ENCODE data around the gene SPACDR.

SPACDR gene

DNA sequence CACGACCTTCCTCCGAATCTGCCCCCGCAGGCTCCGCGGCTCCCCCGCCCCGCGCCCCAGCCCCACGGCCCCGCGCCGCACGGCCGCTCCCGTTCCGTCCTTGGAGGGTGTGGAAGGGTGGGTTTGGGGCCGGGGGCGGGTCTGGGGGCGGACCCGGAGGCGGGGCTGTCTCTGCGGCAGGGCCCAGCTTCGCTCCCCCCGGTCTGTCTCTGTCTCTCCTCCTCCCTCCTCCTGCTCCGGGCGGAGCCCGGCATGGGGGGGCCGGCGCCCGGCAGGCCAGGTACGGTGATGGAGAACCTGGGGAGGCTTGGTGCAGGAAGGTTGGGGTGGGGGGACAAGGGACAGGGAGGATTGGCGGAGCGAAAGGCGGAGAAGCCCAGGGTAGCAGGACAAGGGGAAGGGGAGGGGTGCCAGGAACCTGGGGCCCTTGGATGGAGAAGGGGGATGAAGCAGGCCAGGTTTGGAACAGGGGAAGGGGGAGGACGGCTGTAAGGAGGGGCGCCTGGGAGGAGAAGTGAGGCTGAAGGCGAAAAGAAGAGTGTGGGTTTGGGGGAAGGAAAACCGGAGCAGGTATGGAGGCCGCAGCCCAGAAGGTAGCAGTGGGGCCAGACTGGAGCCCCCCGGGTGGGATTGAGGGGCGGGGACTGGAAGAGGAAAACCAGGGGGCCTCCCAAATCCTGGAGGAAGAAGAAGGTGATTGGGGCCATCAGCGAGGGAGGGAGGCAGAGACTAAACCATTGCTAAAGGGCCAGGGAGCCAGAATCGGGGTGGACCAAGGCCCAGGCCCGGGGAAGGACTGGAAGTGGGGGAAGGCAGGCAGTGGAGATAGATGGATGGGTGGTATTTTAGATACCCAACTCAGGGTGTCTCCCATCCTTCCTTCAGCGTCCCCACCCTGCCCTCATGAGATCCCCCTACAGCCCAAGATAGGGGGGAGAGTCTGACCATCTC is 19.9 kb upstream of the SPACDR start, which contains the start of gene NYAP1:
TSS of gene NYAP1 (plus strand) at position 206 of the 951 bp plus-strand sequence. CDS start 1,385 bp downstream, outside the sequence.
- Histone ChIP-seq H3K27ac (ENCODE audit: low read depth, low read length) (no peak within 1 kb of the TSS), H3K9ac (ENCODE audit: low read length) (peak within 1 kb of the TSS; percentile 38), H3K4me1 (ENCODE audit: control insufficient read depth, insufficient read depth, low read length) (peaks cover 29% of the 10 kb centered on the region)

DNA sequence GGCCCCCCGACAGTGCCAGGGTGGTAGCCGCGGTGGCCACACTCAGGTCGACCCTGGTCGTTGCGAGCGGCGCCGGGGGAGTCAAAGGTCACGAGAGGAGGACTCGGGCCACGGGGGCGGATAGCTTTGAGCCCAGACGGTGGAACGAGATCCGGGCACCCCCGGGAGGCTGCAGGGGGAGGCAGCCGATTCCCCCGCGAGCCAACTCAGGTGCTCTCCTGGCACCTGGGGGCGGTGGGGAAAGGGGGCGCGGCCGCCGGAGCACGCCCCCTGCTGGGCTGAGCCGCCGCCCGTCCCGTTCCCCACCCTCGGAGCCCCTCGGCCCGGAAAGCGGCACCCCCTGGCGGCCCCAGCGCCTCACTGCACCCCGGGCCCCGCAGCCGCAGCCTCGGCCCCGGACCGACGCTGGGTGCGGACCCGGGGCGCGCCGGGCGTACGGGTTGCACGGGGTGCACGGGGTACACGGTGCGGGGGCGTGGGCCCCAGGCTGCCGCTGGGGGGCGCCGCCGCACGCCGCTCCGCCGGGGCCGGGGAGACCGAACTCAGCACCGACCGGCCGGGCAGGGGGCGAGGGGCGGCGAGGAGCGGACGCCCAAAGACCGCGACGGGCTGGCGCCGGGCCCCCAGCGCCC is 19.1 kb upstream of the SPACDR start:
- Histone ChIP-seq H3K27ac (ENCODE audit: low read depth, low read length) (no peak overlapping the region), H3K4me1 (ENCODE audit: control insufficient read depth, insufficient read depth, low read length) (peaks cover 29% of the 10 kb centered on the region), H3K4me3 (ENCODE audit: low read depth, low read length) (peak overlapping the region; percentile 90), H3K9ac (ENCODE audit: low read length) (peak overlapping the region; percentile 29), H3K9me3 (ENCODE audit: control insufficient read depth, insufficient read depth, low read depth, low read length) (no peaks in the 10 kb centered on the region), H3K36me3 (ENCODE audit: control insufficient read depth, insufficient read depth, low read length) (no peaks in the 10 kb centered on the region), H3K27me3 (ENCODE audit: control insufficient read depth, insufficient read depth, low read length) (no peaks in the 10 kb centered on the region; the same call in 1 of the 2 replicates)

More for the DNA sequence above, 19.9 kb upstream of the SPACDR start, which contains the start of gene NYAP1:
- Histone ChIP-seq H3K9me3 (ENCODE audit: control insufficient read depth, insufficient read depth, low read depth, low read length) (no peaks in the 10 kb centered on the region), H3K27me3 (ENCODE audit: control insufficient read depth, insufficient read depth, low read length) (no peaks in the 10 kb centered on the region; the same call in 1 of the 2 replicates), H3K36me3 (ENCODE audit: control insufficient read depth, insufficient read depth, low read length) (0 out of 2 replicates have a peak, but pooled peaks cover 4% of the 10 kb centered on the region), H3K4me3 (ENCODE audit: low read depth, low read length) (peak within 1 kb of the TSS; percentile 90)

DNA sequence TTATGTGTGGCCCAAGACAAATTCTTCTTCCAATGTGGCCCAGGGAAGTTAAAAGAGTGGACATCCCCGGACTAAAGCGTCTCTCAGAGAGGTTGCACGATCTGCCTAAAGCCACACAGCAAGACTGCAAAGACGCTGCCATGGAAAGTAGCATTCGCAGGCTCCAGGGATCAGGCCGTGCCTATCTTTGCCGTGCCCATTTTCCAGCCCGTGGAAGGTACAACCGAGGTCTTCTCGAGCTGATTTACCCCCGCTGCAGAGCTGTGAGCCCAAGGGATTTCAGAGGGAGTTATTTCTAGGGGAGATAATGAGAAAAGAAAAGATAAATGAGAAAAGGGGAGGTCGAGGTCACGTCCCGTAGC is 18.6 kb upstream of the SPACDR start:
- no peaks in the 10 kb centered on the region for H3K36me3 ChIP-seq (ENCODE audit: control insufficient read depth, insufficient read depth, low read length)
- H3K4me1 ChIP-seq (ENCODE audit: control insufficient read depth, insufficient read depth, low read length), result peaks cover 29% of the 10 kb centered on the region
- no peaks in the 10 kb centered on the region; the same call in 1 of the 2 replicates for H3K27me3 ChIP-seq (ENCODE audit: control insufficient read depth, insufficient read depth, low read length)
- peak overlapping the region; percentile 29 for H3K9ac ChIP-seq (ENCODE audit: low read length)
- no peaks in the 10 kb centered on the region for H3K9me3 ChIP-seq (ENCODE audit: control insufficient read depth, insufficient read depth, low read depth, low read length)
- peak overlapping the region; percentile 90 for H3K4me3 ChIP-seq (ENCODE audit: low read depth, low read length)
- no peak overlapping the region for H3K27ac ChIP-seq (ENCODE audit: low read depth, low read length)

GRCh38 chr7:100481466-100481865 is 17.4 kb upstream of the SPACDR start:
- H3K9me3 ChIP-seq (ENCODE audit: control insufficient read depth, insufficient read depth, low read depth, low read length), result no peaks in the 10 kb centered on the region
- no peaks in the 10 kb centered on the region for H3K36me3 ChIP-seq (ENCODE audit: control insufficient read depth, insufficient read depth, low read length)
- no peak overlapping the region for H3K27ac ChIP-seq (ENCODE audit: low read depth, low read length)
- H3K4me3 ChIP-seq (ENCODE audit: low read depth, low read length), result no peak overlapping the region
- H3K4me1 ChIP-seq (ENCODE audit: control insufficient read depth, insufficient read depth, low read length), result peaks cover 29% of the 10 kb centered on the region
- H3K9ac ChIP-seq (ENCODE audit: low read length), result no peak overlapping the region
- no peaks in the 10 kb centered on the region; the same call in 1 of the 2 replicates for H3K27me3 ChIP-seq (ENCODE audit: control insufficient read depth, insufficient read depth, low read length)

DNA sequence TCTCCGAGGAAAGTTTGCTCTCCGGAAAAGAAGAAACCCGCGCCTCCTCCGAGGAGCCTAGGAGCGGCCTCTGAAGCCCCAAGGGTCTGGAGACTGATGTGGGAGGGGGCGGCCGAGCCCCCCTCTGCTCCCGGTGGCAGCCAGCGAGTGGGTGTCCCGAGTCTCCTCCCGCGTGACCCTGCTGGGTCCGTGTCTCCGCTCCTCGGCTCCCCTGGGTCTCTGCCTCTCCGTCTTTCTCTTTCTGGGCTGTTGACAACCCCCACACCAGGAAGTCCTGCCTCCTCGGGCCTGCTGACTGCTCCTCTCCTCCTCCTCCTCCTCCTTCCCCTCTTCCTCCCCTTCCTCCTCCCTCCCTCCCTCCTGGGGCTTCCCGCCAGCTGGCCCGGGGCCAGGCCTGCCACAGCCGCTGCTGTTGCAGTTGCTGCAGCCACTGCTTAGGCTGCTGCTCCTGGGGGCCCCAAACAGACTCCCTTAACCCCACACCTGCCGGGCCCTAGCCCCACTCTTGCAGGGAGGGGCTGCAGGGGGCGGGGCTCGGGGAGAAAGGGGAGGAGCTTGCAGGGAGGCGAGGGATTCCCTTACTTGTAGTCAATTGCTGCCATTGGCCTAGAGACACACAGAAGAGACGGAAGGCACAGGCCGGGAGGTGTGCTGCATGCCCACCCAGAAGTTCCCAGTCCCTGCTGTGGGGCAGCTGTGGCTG is 15.0 kb upstream of the SPACDR start, which contains the start of gene TSC22D4:
TSS of gene TSC22D4 (minus strand) at position 257 of the 703 bp plus-strand sequence. CDS start 1,176 bp downstream, outside the sequence.
- peak within 1 kb of the TSS; percentile 10; the same call in 1 of the 2 replicates for H3K27ac ChIP-seq (ENCODE audit: low read depth, low read length)
- H3K36me3 ChIP-seq (ENCODE audit: control insufficient read depth, insufficient read depth, low read length), result no peaks in the 10 kb centered on the region; the same call in 1 of the 2 replicates
- H3K9ac ChIP-seq (ENCODE audit: low read length), result peak within 1 kb of the TSS; percentile 63
- H3K9me3 ChIP-seq (ENCODE audit: control insufficient read depth, insufficient read depth, low read depth, low read length), result no peaks in the 10 kb centered on the region
- H3K4me1 ChIP-seq (ENCODE audit: control insufficient read depth, insufficient read depth, low read length), result peaks cover 16% of the 10 kb centered on the region
- H3K4me3 ChIP-seq (ENCODE audit: low read depth, low read length), result peak within 1 kb of the TSS; percentile 85
- no peaks in the 10 kb centered on the region; the same call in 1 of the 2 replicates for H3K27me3 ChIP-seq (ENCODE audit: control insufficient read depth, insufficient read depth, low read length)

DNA sequence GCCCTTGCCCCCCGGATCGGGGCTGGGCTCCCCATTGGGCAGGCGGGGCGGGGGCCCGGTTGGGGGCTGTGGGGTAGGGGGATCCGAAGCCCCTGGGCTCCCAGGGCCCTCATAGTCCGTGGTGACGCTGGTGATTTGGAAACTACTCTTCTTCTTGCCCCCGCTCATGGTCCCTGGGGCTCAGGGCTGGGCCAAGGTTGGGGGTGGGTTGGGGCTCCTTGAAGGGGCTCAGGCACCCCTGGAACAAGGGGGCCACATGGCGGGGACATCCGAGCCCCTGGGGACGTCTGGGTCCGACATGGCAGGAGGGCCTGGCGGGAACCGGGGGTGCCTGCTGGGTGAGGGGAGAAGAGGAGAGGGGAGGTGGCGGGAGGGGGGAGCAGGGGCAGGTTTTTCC is 13.8 kb upstream of the SPACDR start:
- Histone ChIP-seq H3K27me3 (ENCODE audit: control insufficient read depth, insufficient read depth, low read length) (no peaks in the 10 kb centered on the region; the same call in 1 of the 2 replicates), H3K4me3 (ENCODE audit: low read depth, low read length) (peak overlapping the region; percentile 85), H3K9ac (ENCODE audit: low read length) (peak overlapping the region; percentile 63), H3K36me3 (ENCODE audit: control insufficient read depth, insufficient read depth, low read length) (no peaks in the 10 kb centered on the region; the same call in 1 of the 2 replicates), H3K27ac (ENCODE audit: low read depth, low read length) (no peak overlapping the region), H3K9me3 (ENCODE audit: control insufficient read depth, insufficient read depth, low read depth, low read length) (no peaks in the 10 kb centered on the region), H3K4me1 (ENCODE audit: control insufficient read depth, insufficient read depth, low read length) (peaks cover 17% of the 10 kb centered on the region)

DNA sequence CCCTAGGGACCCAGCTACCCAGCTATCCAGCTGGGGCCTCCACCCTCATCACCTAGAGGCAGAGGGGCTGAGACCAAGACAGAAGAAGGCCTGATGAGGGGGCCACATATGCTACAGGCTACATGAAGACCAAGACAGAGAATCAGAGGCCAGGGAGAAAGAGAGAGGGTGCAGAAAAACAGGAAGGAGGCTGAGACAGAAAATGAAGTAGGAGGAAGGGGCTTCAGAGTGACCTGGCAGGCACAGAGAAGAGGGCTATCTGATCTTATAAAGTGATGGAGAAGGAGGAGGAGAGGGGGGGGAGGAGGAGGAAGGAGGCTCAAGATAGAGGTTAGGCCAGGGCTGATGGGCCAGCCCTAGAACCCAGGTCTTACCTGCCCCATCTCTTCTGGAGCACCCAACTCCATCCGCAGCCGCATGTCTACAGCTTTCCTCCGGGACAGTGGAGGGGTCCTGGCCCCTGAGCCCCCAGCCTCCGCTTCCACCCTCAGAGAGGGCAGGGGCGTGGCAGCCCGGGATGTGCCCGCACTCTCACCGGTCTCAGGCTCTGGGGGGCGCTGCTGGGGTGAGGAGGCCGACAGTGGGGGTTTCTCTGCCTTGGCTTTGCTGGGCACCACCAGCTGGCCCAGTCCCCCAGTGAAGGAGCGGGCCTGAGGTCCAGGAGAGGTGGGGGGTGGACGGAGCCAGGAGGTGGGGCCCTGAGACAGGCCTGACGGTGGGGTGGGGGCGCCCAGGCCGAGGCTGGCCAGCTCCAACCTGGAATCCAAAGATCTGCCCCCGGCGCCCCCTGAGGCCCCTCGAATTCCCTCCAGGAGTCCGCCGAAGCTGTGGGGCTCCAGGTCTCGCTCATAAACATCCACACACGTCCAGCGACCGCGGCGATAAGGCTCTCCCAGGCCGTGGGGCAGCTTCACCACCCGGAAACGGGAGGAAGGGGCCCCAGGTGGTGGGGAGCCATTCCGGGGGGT is 13.1 kb upstream of the SPACDR start:
- no peak overlapping the region for H3K9ac ChIP-seq (ENCODE audit: low read length)
- H3K27ac ChIP-seq (ENCODE audit: low read depth, low read length), result no peak overlapping the region
- peaks cover 17% of the 10 kb centered on the region for H3K4me1 ChIP-seq (ENCODE audit: control insufficient read depth, insufficient read depth, low read length)
- H3K9me3 ChIP-seq (ENCODE audit: control insufficient read depth, insufficient read depth, low read depth, low read length), result no peaks in the 10 kb centered on the region
- peak overlapping the region; percentile 85; the same call in 1 of the 2 replicates for H3K4me3 ChIP-seq (ENCODE audit: low read depth, low read length)
- no peaks in the 10 kb centered on the region; the same call in 1 of the 2 replicates for H3K36me3 ChIP-seq (ENCODE audit: control insufficient read depth, insufficient read depth, low read length)
- H3K27me3 ChIP-seq (ENCODE audit: control insufficient read depth, insufficient read depth, low read length), result no peaks in the 10 kb centered on the region

DNA sequence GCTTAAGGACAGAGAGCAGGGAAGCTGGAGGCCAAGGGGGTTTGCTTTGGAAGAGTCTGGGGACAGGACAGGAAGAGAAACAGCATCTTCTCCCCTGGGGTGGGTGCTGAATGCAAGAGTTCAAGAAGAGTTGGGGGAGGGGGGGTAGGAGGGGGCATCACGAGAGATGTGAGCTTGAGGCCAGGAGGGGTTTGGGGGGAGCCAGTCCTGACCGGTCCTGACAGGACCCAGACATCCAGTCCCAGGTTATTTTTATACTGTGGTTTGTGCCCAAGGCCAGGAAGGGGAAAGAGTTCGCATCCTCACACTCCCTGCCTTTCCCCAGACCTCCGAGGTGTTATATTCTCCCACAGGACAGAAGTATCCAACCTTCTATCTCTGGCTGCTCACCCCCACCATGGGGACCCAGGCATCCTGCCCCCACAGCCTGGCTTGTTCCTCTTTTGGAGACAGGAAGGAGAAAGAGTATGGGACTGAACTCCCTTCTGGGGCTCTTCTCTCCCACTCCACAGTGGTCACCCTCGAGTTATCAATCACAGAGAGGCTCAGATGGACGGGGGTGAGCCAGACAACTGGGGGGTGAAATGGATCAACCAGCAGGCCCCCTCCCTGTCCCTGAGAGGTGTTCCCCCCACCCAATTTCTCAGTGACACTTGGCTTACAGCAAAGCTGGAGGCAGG is 12.2 kb upstream of the SPACDR start:
- Histone ChIP-seq H3K4me3 (ENCODE audit: low read depth, low read length) (peak overlapping the region; percentile 20; the same call in 1 of the 2 replicates), H3K9ac (ENCODE audit: low read length) (peak overlapping the region; percentile 19), H3K4me1 (ENCODE audit: control insufficient read depth, insufficient read depth, low read length) (peaks cover 23% of the 10 kb centered on the region), H3K36me3 (ENCODE audit: control insufficient read depth, insufficient read depth, low read length) (no peaks in the 10 kb centered on the region; the same call in 1 of the 2 replicates), H3K27ac (ENCODE audit: low read depth, low read length) (no peak overlapping the region), H3K27me3 (ENCODE audit: control insufficient read depth, insufficient read depth, low read length) (no peaks in the 10 kb centered on the region), H3K9me3 (ENCODE audit: control insufficient read depth, insufficient read depth, low read depth, low read length) (no peaks in the 10 kb centered on the region)

DNA sequence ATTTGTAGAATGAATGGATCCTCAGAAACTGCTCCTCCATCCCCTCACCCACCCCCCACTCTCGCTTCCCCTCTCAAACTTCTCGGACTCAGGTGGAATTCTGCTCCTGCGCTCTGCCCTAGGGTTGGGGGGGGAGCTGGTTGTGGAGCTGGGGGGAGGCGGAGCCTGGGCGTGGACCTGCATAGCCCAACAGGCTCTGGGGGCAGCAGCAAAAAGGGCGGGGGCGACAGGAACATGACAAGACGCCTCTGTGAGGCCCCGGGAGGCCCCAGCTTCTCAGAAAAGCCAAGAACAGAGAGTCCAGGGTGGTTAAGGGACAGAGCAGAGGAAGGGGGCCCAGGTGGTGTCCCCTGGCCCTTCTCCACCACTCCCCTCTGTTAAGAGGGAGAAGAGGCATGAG is 11.5 kb upstream of the SPACDR start:
- no peak overlapping the region for H3K27ac ChIP-seq (ENCODE audit: low read depth, low read length)
- H3K9ac ChIP-seq (ENCODE audit: low read length), result peak overlapping the region; percentile 19
- H3K36me3 ChIP-seq (ENCODE audit: control insufficient read depth, insufficient read depth, low read length), result no peaks in the 10 kb centered on the region; the same call in 1 of the 2 replicates

More for the DNA sequence above, 11.5 kb upstream of the SPACDR start:
- no peaks in the 10 kb centered on the region for H3K9me3 ChIP-seq (ENCODE audit: control insufficient read depth, insufficient read depth, low read depth, low read length)
- no peaks in the 10 kb centered on the region for H3K27me3 ChIP-seq (ENCODE audit: control insufficient read depth, insufficient read depth, low read length)
- peaks cover 23% of the 10 kb centered on the region for H3K4me1 ChIP-seq (ENCODE audit: control insufficient read depth, insufficient read depth, low read length)
- H3K4me3 ChIP-seq (ENCODE audit: low read depth, low read length), result peak overlapping the region; percentile 20; the same call in 1 of the 2 replicates

Data from HUES6 (cell line).